ENCODE results near the gene NOL4L.

GRCh38 chr20:32610472-32611218 lies 25.5 kb upstream of the NOL4L start:
- no peak for TF ChIP-seq POLR2AphosphoS5 (IDR thresholded peaks at IDR 0.05; ENCODE audit: low read depth, low read length)
- no peak for TF ChIP-seq POLR2A (IDR thresholded peaks at IDR 0.05; ENCODE audit: low read depth, low read length)
- no peak for TF ChIP-seq TAF1 (IDR thresholded peaks at IDR 0.05; ENCODE audit: low read depth, low read length)
- no peak for TF ChIP-seq SPI1 (IDR thresholded peaks at IDR 0.05; ENCODE audit: low read depth, low read length)
- no peak for TF ChIP-seq PAX5 (IDR thresholded peaks at IDR 0.05; ENCODE audit: insufficient read depth, low read length, severe bottlenecking)
